HG03469 (cell line): ENCODE results near the gene BRD1.

Experiments used
- ATAC-seq: cut with Tn5 transposase; IDR thresholded peaks from one replicate; pipeline ENCODE4 v1.9.1; 2021; ENCODE audit warnings: mild to moderate bottlenecking, moderate library complexity, moderate number of reproducible peaks; ENCODE audit not compliant: unreplicated experiment

The BRD1 gene

GRCh38 chr22:49803737-49804375 lies 23.8 kb downstream of the BRD1 start:
- ATAC-seq, result no peak

GRCh38 chr22:49803134-49803533 lies 24.5 kb downstream of the BRD1 start:
- no peak for ATAC-seq

GRCh38 chr22:49801391-49802060 lies 26.1 kb downstream of the BRD1 start:
- no peak for ATAC-seq

GRCh38 chr22:49800408-49801238 lies 27.1 kb downstream of the BRD1 start:
- ATAC-seq, result no peak

- no peak for ATAC-seq
Measured at GRCh38 chr22:49799431-49800075, 28.1 kb downstream of the BRD1 start.

GRCh38 chr22:49798486-49799151 lies 29.1 kb downstream of the BRD1 start:
- no peak for ATAC-seq

GRCh38 chr22:49797706-49798105 lies 30.0 kb downstream of the BRD1 start:
- ATAC-seq, result no peak

- ATAC-seq, result no peak
Measured at GRCh38 chr22:49796596-49797270, 30.9 kb downstream of the BRD1 start.

- ATAC-seq, result no peak
Measured at GRCh38 chr22:49795521-49795920, 32.2 kb downstream of the BRD1 start.

- ATAC-seq, result no peak
Measured at GRCh38 chr22:49793871-49794270, 33.8 kb downstream of the BRD1 start.

GRCh38 chr22:49793296-49793695 lies 34.4 kb downstream of the BRD1 start:
- no peak for ATAC-seq

GRCh38 chr22:49792107-49792506 lies 35.6 kb downstream of the BRD1 start:
- no peak for ATAC-seq

GRCh38 chr22:49791682-49792081 lies 36.0 kb downstream of the BRD1 start:
- ATAC-seq, result no peak

- ATAC-seq, result no peak
Measured at GRCh38 chr22:49790912-49791311, 36.8 kb downstream of the BRD1 start.

- ATAC-seq, result no peak
Measured at GRCh38 chr22:49789289-49790141, 38.2 kb downstream of the BRD1 start.

- no peak for ATAC-seq
Measured at GRCh38 chr22:49788504-49788903, 39.2 kb downstream of the BRD1 start.

GRCh38 chr22:49787861-49788260 lies 39.8 kb downstream of the BRD1 start:
- ATAC-seq, result no peak

GRCh38 chr22:49786976-49787706 lies 40.5 kb downstream of the BRD1 start:
- no peak for ATAC-seq
